ENCODE data around the gene PAGE2B. TPM values are rescaled to one million over a fixed set of nuclear protein-coding genes. Genes with fewer than 3 reads are reported as not detected.

Gene PAGE2B, protein sequence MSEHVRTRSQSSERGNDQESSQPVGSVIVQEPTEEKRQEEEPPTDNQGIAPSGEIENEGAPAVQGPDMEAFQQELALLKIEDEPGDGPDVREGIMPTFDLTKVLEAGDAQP
- total RNA-seq (2011; cell fraction: chromatin; rRNA removed; ENCODE audit: low replicate concordance), result not detected in 2 replicates
- not detected in 2 replicates for total RNA-seq (2011; cell fraction: nucleolus; rRNA removed)
- not detected in 2 replicates for total RNA-seq (2011; cell fraction: nucleoplasm; rRNA removed)
- total RNA-seq (2014; rRNA removed) (12.7 and 13.8 TPM in 2 replicates), total RNA-seq (2014; rRNA removed; fragmentation: Illumina TruSeq; extraction: Trizol) (23.1 and 24.3 TPM in 2 replicates), total RNA-seq (2015; rRNA removed; fragmentation: Illumina TruSeq; extraction: Trizol) (16.1 and 16.5 TPM in 2 replicates), total RNA-seq (2021) (8.6 and 9.3 TPM in 2 replicates), polyA plus RNA-seq (2011; rRNA removed) (1.3 and 1.8 TPM in 2 replicates), polyA plus RNA-seq (2014; fragmentation: Illumina TruSeq; extraction: Trizol) (13.4 and 13.8 TPM in 2 replicates), polyA plus RNA-seq (2014; fragmentation: Nextera tagmentation; extraction: Ambion mirVana) (10 to 100 TPM; 28.1 to 36.0 TPM), polyA plus RNA-seq (2014; rRNA removed) (12.8 and 19.7 TPM in 2 replicates), polyA minus RNA-seq (2011; rRNA and poly(A)+ RNA removed) (0.77 TPM in 1 of 2 replicates, not detected in the other), Bru-seq, nascent RNA (percentile 26 among the genes with signal in this experiment), BruChase-seq, experiment 1, labeled RNA remaining after a 2-hour chase (percentile 37 among the genes with signal in this experiment), BruChase-seq, experiment 2, labeled RNA remaining after a 6-hour chase (percentile 36 among the genes with signal in this experiment)
- polyA plus RNA-seq (2011; cell fraction: cytosol; rRNA removed), result 0.24 and 0.94 TPM in 2 replicates
- 0.98 and 1.0 TPM in 2 replicates for polyA plus RNA-seq (2011; cell fraction: nucleus; rRNA removed)
- polyA plus RNA-seq (2012), result 22.4 and 23.2 TPM in 2 replicates
- not detected in 2 replicates for polyA minus RNA-seq (2011; cell fraction: cytosol; rRNA and poly(A)+ RNA removed)
- not detected in 2 replicates for polyA minus RNA-seq (2011; cell fraction: nucleus; rRNA and poly(A)+ RNA removed)
- long read RNA-seq, experiment 1, partial matches to known transcripts, result 1 of 5 reads
- long read RNA-seq, experiment 1, other reads (novel, unspliced or antisense), result 0 of 5 reads
- long read RNA-seq, experiment 2, transcript PAGE2B-201 (5 exons, 493 nt), result major isoform, 7 of 11 reads
- long read RNA-seq, experiment 2, partial matches to known transcripts, result 2 of 11 reads
- long read RNA-seq, experiment 2, other reads (novel, unspliced or antisense), result 2 of 11 reads
- long read RNA-seq, experiment 3, transcript PAGE2B-201 (5 exons, 493 nt), result major isoform, 5 of 7 reads
- long read RNA-seq, experiment 3, partial matches to known transcripts, result 1 of 7 reads
- long read RNA-seq, experiment 3, other reads (novel, unspliced or antisense), result 1 of 7 reads

DNA sequence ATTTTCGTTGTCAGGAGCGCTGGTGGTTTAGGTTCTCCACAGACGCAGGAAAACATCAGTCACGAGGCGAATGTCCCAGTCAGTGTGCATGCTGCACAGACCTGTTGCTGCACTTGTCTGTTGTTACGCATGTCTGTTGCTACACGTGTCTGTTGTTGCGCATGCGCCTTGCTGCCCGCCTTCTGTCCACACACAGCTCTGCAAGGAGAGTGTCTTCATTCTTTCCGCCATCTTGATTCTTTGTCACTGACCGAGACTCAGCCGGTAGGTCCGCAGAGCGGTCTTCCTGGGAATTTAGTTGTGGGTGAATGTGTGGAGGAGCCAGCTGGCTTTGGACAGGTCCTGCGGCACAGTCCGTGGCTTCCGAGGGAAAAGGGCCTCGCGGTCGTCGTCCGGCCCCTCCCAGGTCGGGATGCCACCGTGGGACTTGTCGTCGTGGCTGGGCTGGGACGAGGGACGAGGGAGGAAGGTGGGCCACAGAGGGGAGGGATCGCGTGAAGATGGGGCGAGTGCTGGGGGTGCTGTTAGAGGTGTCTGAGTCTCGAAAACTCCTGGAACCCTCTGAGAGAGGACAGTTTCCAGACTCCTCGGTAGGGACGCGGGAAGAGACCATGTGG lies at the start of gene PAGE2B:
TSS of gene PAGE2B (plus strand) at position 180 of the 617 bp plus-strand sequence. CDS start 1,012 bp downstream, outside the sequence.
- Histone ChIP-seq H3K4me3 (no peak within 1 kb of the TSS), H3K4me2 (ENCODE audit: insufficient read depth, low read length) (no peak within 1 kb of the TSS), H4K20me1 (replicated peaks; ENCODE audit: control insufficient read depth, insufficient read depth, low read length) (no peaks in the 10 kb centered on the region), H3K79me2 (ENCODE audit: control insufficient read depth, insufficient read depth, low read length) (no peaks in the 10 kb centered on the region), H3K4me1 (replicated peaks in 1 of 2; ENCODE audit: control insufficient read depth in 2 of 2, insufficient read depth in 2 of 2, low read length in 2 of 2) (peaks cover 0 to 5% of the 10 kb centered on the region in 2 experiments; a peak in 1 of 5 replicates), H3K27me3 (ENCODE audit: control insufficient read depth in 2 of 2, insufficient read depth in 2 of 2, low read length in 2 of 2) (no peaks in the 10 kb centered on the region; a peak in 1 of 5 replicates), H3K9me3 (replicated peaks; ENCODE audit: control insufficient read depth, insufficient read depth, low read depth, low read length) (no peaks in the 10 kb centered on the region), H3K9me1 (ENCODE audit: control insufficient read depth, insufficient read depth, low read length) (no peaks in the 10 kb centered on the region), H3K36me3 (ENCODE audit: control insufficient read depth, insufficient read depth, low read length) (no peaks in the 10 kb centered on the region), H3K9ac (ENCODE audit: insufficient read depth in 1 of 2, low read depth in 2 of 2, low read length in 2 of 2) (no peak within 1 kb of the TSS), H3K27ac (ENCODE audit: extremely low read depth, low read depth, low read length) (no peak within 1 kb of the TSS), H2AFZ (ENCODE audit: low read depth, low read length) (peak within 1 kb of the TSS; percentile 40; the same call in 1 of the 2 replicates)
- ChIA-PET CTCF (ENCODE audit: low intra/inter-chr PET ratio) (no interaction called here), POLR2A (no interaction called here)
- 55% methylated on average over 18 of the region's 36 CpGs for WGBS (ENCODE audit: insufficient coverage, low coverage, missing lambda C conversion rate)
- ATAC-seq (no peak), DNase-seq (ENCODE audit: extremely low read depth in 1 of 4, low spot score in 3 of 4) (peak in 3 of 4 experiments; percentile 8 to 13 (median 9)), FAIRE-seq (no peak)
- in situ Hi-C loops (cut with MboI) (loop anchor here (25.0 kb wide), 1 partner anchor 438 kb away; no protein-coding TSS in a partner anchor), intact Hi-C loops (cut with micrococcal nuclease) (no loop called here)
- no TSS peak for BruUV-seq (replicated peaks)
- TF ChIP-seq ZNF165 (CRISPR knock-in tag; IDR thresholded peaks at IDR 0.05; ENCODE audit: borderline replicate concordance) (no peak), TEAD1 (CRISPR knock-in tag; IDR thresholded peaks at IDR 0.05) (no peak), MCM5 (IDR thresholded peaks at IDR 0.05; ENCODE audit: low read depth) (no peak), BCL6 (CRISPR knock-in tag; IDR thresholded peaks at IDR 0.05) (no peak), SMARCC2 (IDR thresholded peaks at IDR 0.05; ENCODE audit: low read depth) (no peak)
- TF ChIP-seq, protein P1, sequence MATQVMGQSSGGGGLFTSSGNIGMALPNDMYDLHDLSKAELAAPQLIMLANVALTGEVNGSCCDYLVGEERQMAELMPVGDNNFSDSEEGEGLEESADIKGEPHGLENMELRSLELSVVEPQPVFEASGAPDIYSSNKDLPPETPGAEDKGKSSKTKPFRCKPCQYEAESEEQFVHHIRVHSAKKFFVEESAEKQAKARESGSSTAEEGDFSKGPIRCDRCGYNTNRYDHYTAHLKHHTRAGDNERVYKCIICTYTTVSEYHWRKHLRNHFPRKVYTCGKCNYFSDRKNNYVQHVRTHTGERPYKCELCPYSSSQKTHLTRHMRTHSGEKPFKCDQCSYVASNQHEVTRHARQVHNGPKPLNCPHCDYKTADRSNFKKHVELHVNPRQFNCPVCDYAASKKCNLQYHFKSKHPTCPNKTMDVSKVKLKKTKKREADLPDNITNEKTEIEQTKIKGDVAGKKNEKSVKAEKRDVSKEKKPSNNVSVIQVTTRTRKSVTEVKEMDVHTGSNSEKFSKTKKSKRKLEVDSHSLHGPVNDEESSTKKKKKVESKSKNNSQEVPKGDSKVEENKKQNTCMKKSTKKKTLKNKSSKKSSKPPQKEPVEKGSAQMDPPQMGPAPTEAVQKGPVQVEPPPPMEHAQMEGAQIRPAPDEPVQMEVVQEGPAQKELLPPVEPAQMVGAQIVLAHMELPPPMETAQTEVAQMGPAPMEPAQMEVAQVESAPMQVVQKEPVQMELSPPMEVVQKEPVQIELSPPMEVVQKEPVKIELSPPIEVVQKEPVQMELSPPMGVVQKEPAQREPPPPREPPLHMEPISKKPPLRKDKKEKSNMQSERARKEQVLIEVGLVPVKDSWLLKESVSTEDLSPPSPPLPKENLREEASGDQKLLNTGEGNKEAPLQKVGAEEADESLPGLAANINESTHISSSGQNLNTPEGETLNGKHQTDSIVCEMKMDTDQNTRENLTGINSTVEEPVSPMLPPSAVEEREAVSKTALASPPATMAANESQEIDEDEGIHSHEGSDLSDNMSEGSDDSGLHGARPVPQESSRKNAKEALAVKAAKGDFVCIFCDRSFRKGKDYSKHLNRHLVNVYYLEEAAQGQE (IDR thresholded peaks at IDR 0.05; ENCODE audit: borderline replicate concordance), result no peak
- TF ChIP-seq, protein P1 (CRISPR knock-in tag; IDR thresholded peaks at IDR 0.05; ENCODE audit: low read depth), result no peak
